SH-SY5Y (cell line): ENCODE results near the gene NCKAP5.

Experiments
- GATA2 ChIP-seq: IDR thresholded peaks from 2 replicates; pipeline ENCODE4 v1.6.1; 2011; ENCODE audit warnings: mild to moderate bottlenecking, low read depth, low read length
- GATA3 ChIP-seq: IDR thresholded peaks from 2 replicates; pipeline ENCODE4 v1.6.1; 2011; ENCODE audit warnings: low read depth, mild to moderate bottlenecking, low read length, moderate library complexity

- no peak for TF ChIP-seq GATA2
- no peak for TF ChIP-seq GATA3
These were observed 614.5 kb downstream of the NCKAP5 start for GRCh38 chr2:132953771-132954170.
